Measurements from ENCODE around the gene RGS21. TPM values are rescaled to one million over a fixed set of nuclear protein-coding genes. Genes with fewer than 3 reads are reported as not detected.

RGS21 gene
- total and polyA plus RNA-seq, 2 of the 4 experiments (the other 2 are of a cell fraction) = not detected

GRCh38 chr1:192378276-192378675 lies 61.5 kb downstream of the RGS21 start:
- Histone ChIP-seq H2BK5ac (ENCODE audit: low read depth, low read length, poor library complexity, severe bottlenecking) (peak overlapping the region; percentile 24), H3K79me1 (ENCODE audit: low read depth in 1 of 2, low read length in 2 of 2) (no peaks in the 10 kb centered on the region), H3K9me1 (ENCODE audit: insufficient read depth, low read length) (no peaks in the 10 kb centered on the region), H2AK5ac (ENCODE audit: low read depth, low read length) (no peak overlapping the region), H4K20me1 (ENCODE audit: insufficient read depth, low read length) (no peaks in the 10 kb centered on the region), H2AK9ac (replicated peaks; ENCODE audit: low read depth, low read length, poor library complexity) (no peak overlapping the region), H4K91ac (ENCODE audit: insufficient read depth, low read depth, low read length) (no peak overlapping the region), H3K18ac (ENCODE audit: low read depth, low read length) (no peak overlapping the region), H2BK15ac (ENCODE audit: low read depth, low read length) (no peak overlapping the region), H3K27ac (ENCODE audit: insufficient read depth, low read length) (no peak overlapping the region), H3K27me3 (ENCODE audit: control insufficient read depth, insufficient read depth, low read length) (no peaks in the 10 kb centered on the region), H3K14ac (replicated peaks; ENCODE audit: low read depth, low read length) (no peak overlapping the region), H3K9ac (ENCODE audit: low read depth, low read length) (no peak overlapping the region), H3K4me2 (ENCODE audit: low read depth, low read length) (no peak overlapping the region), H3K4me3 (ENCODE audit: insufficient read depth, low read depth, low read length) (no peak overlapping the region), H3K56ac (ENCODE audit: extremely low read depth, insufficient read depth, low read length) (no peak overlapping the region), H3K9me3 (ENCODE audit: control insufficient read depth, insufficient read depth, low read length) (no peaks in the 10 kb centered on the region), H4K5ac (ENCODE audit: low read depth, low read length) (no peak overlapping the region), H3K4ac (ENCODE audit: low read depth, low read length) (no peak overlapping the region), H2BK20ac (ENCODE audit: low read depth, low read length) (no peak overlapping the region), H3K4me1 (ENCODE audit: control insufficient read depth, insufficient read depth, low read length) (peaks cover 2% of the 10 kb centered on the region; the same call in 1 of the 2 replicates), H4K8ac (ENCODE audit: low read depth in 2 of 2, low read length in 2 of 2) (no peak overlapping the region; a peak in 1 of 4 replicates), H2AFZ (replicated peaks; ENCODE audit: low read length, poor library complexity) (no peak overlapping the region), H3K36me3 (ENCODE audit: control insufficient read depth, insufficient read depth, low read length) (no peaks in the 10 kb centered on the region), H3K23ac (ENCODE audit: low read depth, low read length) (no peak overlapping the region), H2BK120ac (ENCODE audit: low read depth, low read length) (no peak overlapping the region)
- in situ Hi-C loops (cut with MboI; ENCODE audit: low sequenced_read_pairs) (no loop called here), dilution Hi-C loops (cut with HindIII; ENCODE audit: low sequenced_read_pairs, unreplicated experiment) (no loop called here), intact Hi-C loops (cut with micrococcal nuclease) (no loop called here)
- peak; percentile 54 for DNase-seq
- BruUV-seq (replicated peaks) = no TSS peak
- peak; percentile 72 for ATAC-seq (ENCODE audit: low read depth)
- ChIA-PET CTCF (no interaction called here), POLR2A (ENCODE audit: unreplicated experiment) (interaction anchor here (0.6 kb wide), 1 partner anchor 19 kb away, joined by 3 read pairs; no protein-coding TSS in a partner anchor)
- TF ChIP-seq RCOR1 (IDR thresholded peaks at IDR 0.05; ENCODE audit: insufficient replicate concordance, low read length) = no peak
- no peak for TF ChIP-seq BHLHE40 (IDR thresholded peaks at IDR 0.05; ENCODE audit: low read depth, low read length)
- no peak for TF ChIP-seq RAD21 (IDR thresholded peaks at IDR 0.05; ENCODE audit: low read length)
- no peak for TF ChIP-seq MAZ (IDR thresholded peaks at IDR 0.05; ENCODE audit: borderline replicate concordance, low read depth, low read length)
- TF ChIP-seq SMC3 (IDR thresholded peaks at IDR 0.05; ENCODE audit: low read depth, low read length) = no peak
- TF ChIP-seq CHD1 (IDR thresholded peaks at IDR 0.05; ENCODE audit: low read depth, low read length) = no peak
- no peak for TF ChIP-seq ELK1 (IDR thresholded peaks at IDR 0.05; ENCODE audit: borderline replicate concordance, low read depth, low read length)
- no peak for TF ChIP-seq POLR2A (IDR thresholded peaks at IDR 0.05; ENCODE audit: low read depth, low read length)
- no peak for TF ChIP-seq USF2 (IDR thresholded peaks at IDR 0.05; ENCODE audit: low read depth, low read length)
- no peak for TF ChIP-seq FOS (IDR thresholded peaks at IDR 0.05; ENCODE audit: low read depth, low read length)

All from IMR-90 (cell line).